SK-N-SH (cell line): Measurements from ENCODE around the gene MIOX. TPM values are rescaled to one million over a fixed set of nuclear protein-coding genes. Genes with fewer than 3 reads are reported as not detected.

Experiments used
- CTCF ChIA-PET: fragments of 300-600, 350-600 bp; formaldehyde crosslinking; extraction: SDS; loops from one replicate; lab custom pipeline; 2021; lab: Yijun Ruan, JAX
- POLR2A ChIA-PET: fragments of 350-600 bp; sonication (Branson Sonifier 250); formaldehyde crosslinking; extraction: SDS; loops from one replicate; lab custom pipeline; 2020; ENCODE audit warnings: antibody characterized with exemption, inconsistent platforms; lab: Yijun Ruan, JAX
- DNase-seq: peaks from one replicate; pipeline ENCODE4 v3.0.0; 2012
- H2AFZ ChIP-seq: fragments of 200-600 bp; sonication (generic); 2 replicates; pipeline ENCODE4 v1.8.1; 2016; ENCODE audit warnings: antibody characterized with exemption, mild to moderate bottlenecking, low read depth
- H3F3A ChIP-seq: fragments of 200-600 bp; sonication (generic); replicated peaks from 2 replicates; pipeline ENCODE3; 2016; ENCODE audit warnings: antibody characterized with exemption, mild to moderate bottlenecking; ENCODE audit not compliant: insufficient read depth
- H3K27ac ChIP-seq, 2 experiments: fragments of 200-500 bp in 1 of 2; fragments of 200-600 bp in 1 of 2; sonication (Bioruptor generic) in 1 of 2; sonication (generic), shearing (Covaris generic) in 1 of 2; 2 replicates each; pipeline versions ENCODE4 v1.5.1 to v1.6.1; 2014 to 2016; ENCODE audit warnings: low read depth in 2 of 2, inconsistent platforms in 1 of 2, low read length in 1 of 2, mild to moderate bottlenecking in 1 of 2, mixed read lengths in 1 of 2
- H3K27me3 ChIP-seq: fragments of 200-600 bp; sonication (generic), shearing (Covaris generic); 2 replicates; pipeline ENCODE4 v1.6.1; 2016; ENCODE audit warnings: mixed run types; ENCODE audit not compliant: insufficient read depth
- H3K36me3 ChIP-seq, 2 experiments: fragments of 200-500 bp in 1 of 2; fragments of 200-600 bp in 1 of 2; sonication (Bioruptor generic) in 1 of 2; sonication (generic) in 1 of 2; replicated peaks in 1 of 2; 2 replicates each; pipeline versions ENCODE3 to v1.5.1; 2014 to 2016; ENCODE audit warnings: low read length in 1 of 2, mild to moderate bottlenecking in 1 of 2; ENCODE audit not compliant: insufficient read depth in 2 of 2, control insufficient read depth in 1 of 2
- H3K4me1 ChIP-seq, 2 experiments: fragments of 200-500 bp in 1 of 2; fragments of 200-600 bp in 1 of 2; sonication (Bioruptor generic) in 1 of 2; sonication (generic), shearing (Covaris generic) in 1 of 2; 2 replicates each; pipeline versions ENCODE4 v1.5.1 to v1.6.1; 2014 to 2016; ENCODE audit warnings: low read depth in 1 of 2, low read length in 1 of 2, mixed run types in 1 of 2; ENCODE audit not compliant: insufficient read depth in 2 of 2, control insufficient read depth in 1 of 2
- H3K4me2 ChIP-seq: fragments of 200-600 bp; sonication (generic), shearing (Covaris generic); 2 replicates; pipeline ENCODE4 v1.6.1; 2017; ENCODE audit warnings: mixed run types
- H3K4me3 ChIP-seq, 2 experiments: fragments of 200-500 bp in 1 of 2; fragments of 200-600 bp in 1 of 2; sonication (Bioruptor generic) in 1 of 2; sonication (generic), shearing (Covaris generic) in 1 of 2; 2 replicates each; pipeline versions ENCODE4 v1.5.1 to v1.8.1; 2014 to 2016; ENCODE audit warnings: low read depth in 2 of 2, inconsistent platforms in 1 of 2, low read length in 1 of 2, mild to moderate bottlenecking in 1 of 2, mixed read lengths in 1 of 2, moderate library complexity in 1 of 2
- H3K79me2 ChIP-seq: fragments of 200-600 bp; sonication (generic); 2 replicates; pipeline ENCODE4 v1.8.1; 2017; ENCODE audit warnings: mild to moderate bottlenecking; ENCODE audit not compliant: insufficient read depth
- H3K9ac ChIP-seq: fragments of 200-600 bp; sonication (generic); 2 replicates; pipeline ENCODE4 v1.6.1; 2017; ENCODE audit warnings: mixed run types
- H3K9me2 ChIP-seq: fragments of 200-600 bp; sonication (generic); 2 replicates; pipeline ENCODE4 v1.6.1; 2017; ENCODE audit warnings: mixed run types
- H3K9me3 ChIP-seq: fragments of 200-600 bp; sonication (generic); 2 replicates; pipeline ENCODE4 v1.6.1; 2017; ENCODE audit warnings: mixed run types, mild to moderate bottlenecking, moderate library complexity
- H4K20me1 ChIP-seq: fragments of 200-600 bp; sonication (generic); 2 replicates; pipeline ENCODE4 v1.6.1; 2017; ENCODE audit warnings: mild to moderate bottlenecking, mixed run types; ENCODE audit not compliant: insufficient read depth
- EP300 ChIP-seq, 2 experiments: IDR thresholded peaks; 2 replicates each; pipeline versions ENCODE4 v1.4.0 to v1.6.1; 2012; ENCODE audit warnings: borderline replicate concordance in 1 of 2, low read depth in 1 of 2, low read length in 1 of 2
- EZH2phosphoT487 ChIP-seq: fragments of 200-600 bp; sonication (generic); IDR thresholded peaks from 2 replicates; pipeline ENCODE4 v1.6.1; 2017; ENCODE audit warnings: low read depth, mixed run types, mild to moderate bottlenecking, antibody characterized with exemption, moderate library complexity, borderline replicate concordance
- GABPA ChIP-seq: IDR thresholded peaks from 2 replicates; pipeline ENCODE4 v1.4.0; 2012; ENCODE audit warnings: low read depth, mild to moderate bottlenecking
- JUND ChIP-seq: IDR thresholded peaks from 2 replicates; pipeline ENCODE4 v1.4.0; 2012
- MEF2A ChIP-seq: IDR thresholded peaks from 2 replicates; pipeline ENCODE4 v1.4.0; 2012; ENCODE audit warnings: low read depth, borderline replicate concordance
- NFIC ChIP-seq: IDR thresholded peaks from 2 replicates; pipeline ENCODE4 v1.4.0; 2012; ENCODE audit warnings: borderline replicate concordance
- RCOR1 ChIP-seq: fragments of 150-350 bp; IDR thresholded peaks from 2 replicates; pipeline ENCODE4 v1.6.1; 2017; ENCODE audit warnings: antibody characterized with exemption, low read length
- RFX5 ChIP-seq: IDR thresholded peaks from 2 replicates; pipeline ENCODE4 v1.6.1; 2012; ENCODE audit warnings: mild to moderate bottlenecking, improper control_type of control experiment, low read length
- TCF12 ChIP-seq: IDR thresholded peaks from 2 replicates; pipeline ENCODE4 v1.4.0; 2012
- TEAD4 ChIP-seq: IDR thresholded peaks from 2 replicates; pipeline ENCODE4 v1.4.0; 2012; ENCODE audit warnings: mild to moderate bottlenecking, borderline replicate concordance; ENCODE audit not compliant: insufficient read depth
- WGBS: methylation state at CpG from one replicate; pipeline ENCODE4 v1.1.6; 2017; ENCODE audit warnings: low lambda C conversion rate; 5-methylcytosine and 5-hydroxymethylcytosine counted together
- polyA plus RNA-seq, 3 experiments: library from polyadenylated mRNA; depleted of rRNA; stranded (reverse); fragments of >200 nt; gene quantifications; 2 replicates each; pipeline ENCODE4 v1.2.3, GENCODE V29; 2012
- TF ChIP-seq, protein P1 (sequence below): IDR thresholded peaks from 2 replicates; pipeline ENCODE4 v1.4.0; 2012; ENCODE audit warnings: low read depth, borderline replicate concordance
- TF ChIP-seq, protein P2 (sequence below): fragments of 150-350 bp; IDR thresholded peaks from 2 replicates; pipeline ENCODE4 v1.6.1; 2017; ENCODE audit warnings: antibody characterized with exemption, low read length, low read depth, borderline replicate concordance

Gene MIOX
- polyA plus RNA-seq, 1 of the 3 experiments (the other 2 are of a cell fraction), result 0.05 TPM

DNA sequence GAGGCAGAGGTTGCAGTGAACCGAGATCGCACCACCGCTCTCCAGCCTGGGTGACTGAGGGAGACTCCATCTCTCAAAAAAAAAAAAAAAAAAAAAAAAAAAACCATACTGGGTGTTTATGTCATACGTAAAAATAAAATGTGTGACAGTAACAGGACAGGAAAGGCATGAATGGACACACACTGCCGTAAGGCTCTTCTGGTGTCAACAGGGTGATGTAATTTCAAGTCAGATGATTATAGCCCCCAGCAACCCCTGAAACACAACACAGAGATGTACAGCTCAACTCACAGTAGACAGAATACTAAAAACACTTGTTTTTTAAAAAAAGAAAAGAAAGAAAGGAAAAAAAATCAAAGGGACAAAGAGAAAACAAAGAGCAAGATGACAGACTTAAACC is 34.0 kb upstream of the MIOX start (continued):
- TF ChIP-seq EZH2phosphoT487 (no peak), MEF2A (no peak)
- TF ChIP-seq, protein P1, sequence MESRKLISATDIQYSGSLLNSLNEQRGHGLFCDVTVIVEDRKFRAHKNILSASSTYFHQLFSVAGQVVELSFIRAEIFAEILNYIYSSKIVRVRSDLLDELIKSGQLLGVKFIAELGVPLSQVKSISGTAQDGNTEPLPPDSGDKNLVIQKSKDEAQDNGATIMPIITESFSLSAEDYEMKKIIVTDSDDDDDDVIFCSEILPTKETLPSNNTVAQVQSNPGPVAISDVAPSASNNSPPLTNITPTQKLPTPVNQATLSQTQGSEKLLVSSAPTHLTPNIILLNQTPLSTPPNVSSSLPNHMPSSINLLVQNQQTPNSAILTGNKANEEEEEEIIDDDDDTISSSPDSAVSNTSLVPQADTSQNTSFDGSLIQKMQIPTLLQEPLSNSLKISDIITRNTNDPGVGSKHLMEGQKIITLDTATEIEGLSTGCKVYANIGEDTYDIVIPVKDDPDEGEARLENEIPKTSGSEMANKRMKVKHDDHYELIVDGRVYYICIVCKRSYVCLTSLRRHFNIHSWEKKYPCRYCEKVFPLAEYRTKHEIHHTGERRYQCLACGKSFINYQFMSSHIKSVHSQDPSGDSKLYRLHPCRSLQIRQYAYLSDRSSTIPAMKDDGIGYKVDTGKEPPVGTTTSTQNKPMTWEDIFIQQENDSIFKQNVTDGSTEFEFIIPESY, result no peak

DNA sequence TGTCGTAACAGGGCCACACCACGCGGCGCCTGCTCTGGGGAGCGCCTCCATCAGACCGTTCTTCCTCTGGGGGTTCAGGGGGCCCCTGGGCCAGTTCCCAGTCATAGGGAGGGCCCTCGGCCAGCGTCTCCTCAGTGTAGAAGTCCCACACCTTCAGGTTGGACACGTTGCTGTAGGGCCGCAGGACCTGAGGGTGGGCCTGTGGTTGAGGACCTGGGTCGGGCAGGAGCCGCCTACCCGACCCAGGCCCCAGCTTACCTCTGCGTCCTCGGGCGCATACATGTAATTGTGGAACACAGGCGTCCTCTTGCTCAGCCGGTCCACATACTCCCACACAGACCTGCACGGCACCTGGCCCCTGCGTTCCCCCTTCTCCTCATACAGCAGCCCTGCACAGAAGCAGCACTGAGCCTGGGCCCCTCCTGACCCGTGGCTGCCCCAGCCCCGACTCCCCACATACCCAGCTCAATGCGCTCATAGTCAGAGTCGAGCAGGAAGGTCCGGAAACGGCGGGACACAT is 32.0 kb upstream of the MIOX start:
- H3K27me3 ChIP-seq, result no peaks in the 10 kb centered on the region
- POLR2A ChIA-PET, result interaction anchor here (0.7 kb wide), 1 partner anchor 282 kb away, joined by 3 read pairs; no protein-coding TSS in a partner anchor
- DNase-seq, result no peak
- no peaks in the 10 kb centered on the region for H4K20me1 ChIP-seq
- peaks cover 12% of the 10 kb centered on the region for H3F3A ChIP-seq
- peaks cover 2% of the 10 kb centered on the region; the same call in 1 of the 2 replicates for H3K79me2 ChIP-seq
- H3K4me1 ChIP-seq, result no peaks in the 10 kb centered on the region
- H3K9me2 ChIP-seq, result no peaks in the 10 kb centered on the region
- H3K36me3 ChIP-seq, result peaks cover 23 to 41% of the 10 kb centered on the region in 2 experiments
- WGBS, result 97% methylated on average over 14 of the region's 27 CpGs
- H3K9ac ChIP-seq, result no peak overlapping the region
- no peaks in the 10 kb centered on the region for H3K9me3 ChIP-seq
- no peak for TF ChIP-seq TCF12
- TF ChIP-seq, protein P2, sequence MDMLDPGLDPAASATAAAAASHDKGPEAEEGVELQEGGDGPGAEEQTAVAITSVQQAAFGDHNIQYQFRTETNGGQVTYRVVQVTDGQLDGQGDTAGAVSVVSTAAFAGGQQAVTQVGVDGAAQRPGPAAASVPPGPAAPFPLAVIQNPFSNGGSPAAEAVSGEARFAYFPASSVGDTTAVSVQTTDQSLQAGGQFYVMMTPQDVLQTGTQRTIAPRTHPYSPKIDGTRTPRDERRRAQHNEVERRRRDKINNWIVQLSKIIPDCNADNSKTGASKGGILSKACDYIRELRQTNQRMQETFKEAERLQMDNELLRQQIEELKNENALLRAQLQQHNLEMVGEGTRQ, result no peak
- TF ChIP-seq JUND, result no peak
- TF ChIP-seq RCOR1, result no peak
- no peak for TF ChIP-seq MEF2A
- no peak for TF ChIP-seq TEAD4
- TF ChIP-seq NFIC, result no peak
- no peak for TF ChIP-seq EP300 (IDR thresholded peaks at IDR 0.05; ENCODE audit: borderline replicate concordance in 1 of 2, low read depth in 1 of 2, low read length in 1 of 2)
- TF ChIP-seq EZH2phosphoT487, result no peak
- TF ChIP-seq GABPA, result no peak
- no peak overlapping the region for H2AFZ ChIP-seq
- no peak overlapping the region for H3K4me2 ChIP-seq
- CTCF ChIA-PET, result interaction anchor here (1.2 to 1.3 kb wide), 2 partner anchors 12 to 108 kb away, joined by 3 to 4 read pairs; partner anchors contain the start of gene SYCE3
- no peak overlapping the region for H3K27ac ChIP-seq
- no peak overlapping the region for H3K4me3 ChIP-seq

DNA sequence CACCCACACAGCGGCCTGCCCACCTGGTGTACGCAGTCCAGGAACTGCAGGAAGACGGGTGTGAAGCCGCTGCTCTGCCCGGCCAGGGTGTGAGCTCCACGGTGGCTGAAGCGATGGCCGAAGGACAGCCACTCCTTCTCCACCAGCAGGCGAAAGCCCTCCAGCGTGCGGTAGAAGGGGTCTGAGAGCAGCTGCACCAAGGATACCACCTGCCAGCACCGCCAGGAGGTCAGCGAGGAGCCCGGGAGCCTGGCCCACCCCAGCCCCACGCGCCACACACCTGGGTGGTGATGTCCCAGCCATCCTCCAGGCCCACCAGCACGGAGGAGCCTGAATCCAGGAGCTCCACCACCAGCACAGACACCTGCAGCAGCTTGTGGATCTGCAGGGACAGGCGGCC is 31.5 kb upstream of the MIOX start:
- Histone ChIP-seq H3K27ac (no peak overlapping the region), H3K9me2 (no peaks in the 10 kb centered on the region), H3K9me3 (no peaks in the 10 kb centered on the region), H3K36me3 (peaks cover 23 to 46% of the 10 kb centered on the region in 2 experiments), H3K4me3 (no peak overlapping the region), H3K4me1 (no peaks in the 10 kb centered on the region)
- POLR2A ChIA-PET, result no interaction called here
- no peak for TF ChIP-seq RFX5
- TF ChIP-seq, protein P2, result no peak
- TF ChIP-seq, all 33 proteins: peak for 0
- Histone ChIP-seq H3K9ac (no peak overlapping the region), H2AFZ (no peak overlapping the region), H4K20me1 (no peaks in the 10 kb centered on the region), H3K4me2 (no peak overlapping the region), H3K27me3 (no peaks in the 10 kb centered on the region), H3K79me2 (peaks cover 2% of the 10 kb centered on the region; the same call in 1 of the 2 replicates), H3F3A (peaks cover 12% of the 10 kb centered on the region)
- 95% methylated on average over 4 of the region's 18 CpGs for WGBS
- CTCF ChIA-PET, result interaction anchor here (1.3 to 2.1 kb wide), 2 partner anchors 10 to 11 kb away, joined by 4 to 7 read pairs; no protein-coding TSS in a partner anchor
- DNase-seq, result no peak
